NCI-H146 treated with DMSO at 0.1 percent for 48 hours (cell line): ENCODE data around the gene PPP1R13B.
"Not testable (repeated sequence)": the region's sequence is repeated elsewhere in the genome, so short reads cannot be mapped to it uniquely, and the experiment has no call there.

Experiments
- DNase-seq: peaks from one replicate; lab custom pipeline; 2025; ENCODE audit not compliant: unreplicated experiment; lab: John Stamatoyannopoulos, UW

Gene PPP1R13B

GRCh38 chr14:103801459-103801858, 45.9 kb downstream of the PPP1R13B start:
- no peak for DNase-seq

DNA sequence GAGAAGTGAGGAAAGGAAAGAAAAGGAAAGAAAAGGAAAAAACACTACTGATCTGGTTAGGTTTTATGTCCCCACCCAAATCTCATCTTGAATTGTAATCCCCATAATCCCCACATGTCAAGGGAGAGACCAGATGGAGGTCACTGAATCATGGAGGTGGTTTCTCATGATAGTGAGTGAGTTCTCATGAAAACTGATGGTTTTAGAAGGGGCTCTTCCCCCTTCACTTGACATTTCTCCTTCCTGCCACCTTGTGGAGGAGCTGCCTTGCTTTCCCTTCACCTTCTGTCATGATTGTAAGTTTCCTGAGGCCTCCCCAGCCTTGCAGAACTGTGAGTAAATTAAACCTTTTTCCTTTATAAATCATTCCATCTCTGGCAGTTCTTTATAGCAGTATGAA, 54.2 kb downstream of the PPP1R13B start:
- not testable (repeated sequence) for DNase-seq

GRCh38 chr14:103788086-103788485, 59.3 kb downstream of the PPP1R13B start:
- DNase-seq: no peak

GRCh38 chr14:103782376-103782775, 65.0 kb downstream of the PPP1R13B start:
- no peak for DNase-seq

GRCh38 chr14:103776319-103776718, 71.1 kb downstream of the PPP1R13B start:
- not testable (repeated sequence) for DNase-seq

DNA sequence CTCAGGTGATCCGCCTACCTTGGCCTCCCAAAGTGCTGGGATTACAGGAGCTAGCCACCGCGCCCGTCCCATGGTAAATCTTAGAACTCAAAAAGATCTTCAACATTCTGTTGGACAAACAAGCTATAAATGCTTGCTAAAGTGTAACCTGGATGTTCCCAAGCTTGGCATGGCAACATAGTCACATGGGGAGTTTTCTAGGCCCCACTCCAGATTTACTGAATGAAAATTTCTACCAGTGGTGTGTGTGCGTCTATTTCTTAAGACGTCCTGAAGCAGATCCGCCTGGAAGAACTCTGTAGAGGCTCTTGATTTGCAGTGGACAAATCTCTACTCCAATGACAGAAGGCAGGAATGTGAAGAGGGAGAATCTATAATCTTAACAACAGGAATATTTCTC, 71.9 kb downstream of the PPP1R13B start:
- DNase-seq: no peak

GRCh38 chr14:103773521-103773920, 73.9 kb downstream of the PPP1R13B start:
- no peak for DNase-seq

GRCh38 chr14:103772078-103772712, 75.2 kb downstream of the PPP1R13B start:
- no peak for DNase-seq

DNA sequence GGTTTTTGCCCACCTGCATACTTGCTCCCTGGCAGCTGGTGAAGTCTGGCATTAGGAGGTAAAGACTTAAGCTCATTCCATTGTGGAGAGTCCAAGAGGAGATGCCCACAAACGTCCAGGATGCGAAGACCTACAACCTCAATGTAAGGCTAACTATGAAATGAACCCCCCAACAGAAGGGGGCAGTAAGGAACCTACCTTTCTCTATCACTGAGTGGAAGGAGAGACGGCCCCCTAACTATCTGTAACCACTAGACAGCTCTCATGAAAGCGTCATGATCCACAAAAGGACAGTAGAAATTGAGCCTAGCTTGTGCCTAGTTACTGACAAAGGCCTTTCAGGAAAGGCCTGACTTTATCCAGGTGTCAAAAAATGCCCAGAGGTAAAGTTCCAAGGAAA, 76.5 kb downstream of the PPP1R13B start:
- DNase-seq: no peak

- no peak for DNase-seq
Observed at GRCh38 chr14:103770500-103770899, 76.9 kb downstream of the PPP1R13B start.

- DNase-seq: no peak
Observed at GRCh38 chr14:103767336-103767894, 80.0 kb downstream of the PPP1R13B start.

DNA sequence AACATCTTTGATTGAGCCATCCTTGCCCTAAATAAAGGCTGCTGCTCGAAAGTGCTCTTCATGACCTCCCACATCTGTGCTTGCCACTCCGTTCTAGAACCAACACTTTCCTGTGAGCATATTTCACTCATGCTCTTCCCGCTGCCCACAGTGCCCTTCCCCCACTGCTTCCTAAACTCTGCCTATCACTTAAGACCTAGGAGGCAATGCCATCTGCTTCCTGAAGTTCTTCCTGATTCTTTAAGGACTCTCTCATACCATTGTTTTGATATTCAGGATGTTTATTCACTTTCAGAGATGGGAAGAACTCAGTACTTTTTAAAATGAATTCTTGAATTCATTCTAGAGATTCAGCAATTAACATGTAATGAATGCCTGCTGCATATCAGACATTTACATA, 81.8 kb downstream of the PPP1R13B start:
- no peak for DNase-seq

GRCh38 chr14:103763730-103764488, 83.5 kb downstream of the PPP1R13B start:
- no peak for DNase-seq

- DNase-seq: no peak
Observed at GRCh38 chr14:103762541-103762940, 84.8 kb downstream of the PPP1R13B start.

DNA sequence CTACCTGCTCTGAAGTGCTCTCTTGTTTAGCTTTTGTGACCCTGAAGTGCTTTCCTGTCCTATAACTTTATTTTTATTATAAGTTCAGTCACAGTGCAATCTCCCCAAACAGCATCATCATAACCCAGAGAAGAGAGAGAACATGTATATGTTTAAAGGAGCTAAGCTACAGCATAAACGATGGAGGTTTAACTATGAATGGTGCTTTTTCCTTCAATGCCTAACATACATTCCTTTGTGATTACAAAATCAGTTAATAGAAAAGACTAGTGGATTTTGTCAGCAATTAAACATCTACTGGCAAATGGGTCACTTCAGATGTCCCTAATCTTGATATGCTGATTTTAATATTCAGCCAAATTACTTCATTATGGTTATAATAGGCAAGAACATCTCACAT, 85.3 kb downstream of the PPP1R13B start:
- DNase-seq: no peak

- DNase-seq: no peak
Observed at GRCh38 chr14:103758059-103758776, 89.2 kb downstream of the PPP1R13B start.

DNA sequence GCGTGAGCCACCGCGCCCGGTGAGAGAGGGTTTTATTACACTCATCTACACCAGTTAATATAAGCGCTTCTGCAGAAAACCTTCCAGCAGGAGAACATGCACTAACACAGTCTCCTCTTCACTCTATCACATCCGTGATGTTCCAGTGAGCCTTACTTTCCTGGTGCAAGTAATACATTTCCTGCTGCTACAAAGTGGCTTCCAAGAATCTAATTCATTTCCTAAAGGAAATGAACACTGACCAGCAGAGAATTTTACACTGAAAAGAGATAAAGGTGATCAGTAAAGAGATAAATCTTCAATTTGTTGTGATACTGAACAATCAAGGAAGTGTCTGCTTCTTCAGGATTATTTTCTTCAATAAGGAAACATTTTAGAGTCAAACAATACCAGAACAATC, 92.3 kb downstream of the PPP1R13B start:
- no peak for DNase-seq

DNA sequence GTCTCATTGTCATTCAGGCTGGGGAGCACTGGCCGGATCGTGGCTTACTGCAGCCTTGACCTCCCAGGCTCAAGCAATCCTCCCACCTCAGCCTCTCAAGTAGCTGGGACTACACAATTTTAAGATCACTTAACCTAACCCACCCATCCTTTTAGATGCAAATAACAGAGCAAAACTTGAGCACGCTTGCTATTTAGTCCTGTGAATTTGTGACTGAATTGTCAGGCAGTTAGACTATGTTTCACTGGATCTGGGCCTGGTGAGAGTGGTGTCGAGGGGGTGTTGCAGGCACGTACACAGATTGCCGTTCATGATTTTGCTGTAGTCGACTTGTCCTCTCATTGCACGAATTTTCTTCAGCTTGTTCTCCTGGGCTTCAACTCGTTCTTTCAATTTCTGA, 93.6 kb downstream of the PPP1R13B start:
- no peak for DNase-seq

- no peak for DNase-seq
Observed at GRCh38 chr14:103749860-103750259, 97.5 kb downstream of the PPP1R13B start.

- DNase-seq: no peak
Observed at GRCh38 chr14:103749452-103749851, 97.9 kb downstream of the PPP1R13B start.

- DNase-seq: no peak
Observed at GRCh38 chr14:103748534-103748857, 98.9 kb downstream of the PPP1R13B start.

DNA sequence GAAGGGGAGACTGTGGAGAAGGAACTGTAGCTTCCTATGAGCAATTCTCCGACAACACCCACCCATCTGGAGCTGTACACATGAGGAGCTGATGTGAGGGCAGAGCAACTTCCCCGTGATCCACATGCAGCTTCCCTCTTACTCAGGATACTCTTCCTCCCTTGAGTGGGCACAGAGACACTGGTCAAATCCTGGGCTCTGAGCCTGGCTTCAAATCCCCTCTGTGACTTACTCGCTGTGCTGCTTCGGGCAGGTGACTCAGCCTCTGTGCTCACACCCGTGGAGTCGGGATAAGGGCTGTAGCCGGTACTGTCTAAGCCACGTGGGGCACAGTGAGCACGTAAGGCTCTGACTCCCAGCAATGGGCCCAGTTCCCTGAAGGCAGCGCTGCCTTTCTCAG, 100.7 kb downstream of the PPP1R13B start:
- no peak for DNase-seq
